Measurements from ENCODE around the gene KLF1.
"Not testable (repeated sequence)": the region's sequence is repeated elsewhere in the genome, so short reads cannot be mapped to it uniquely, and the experiment has no call there.

Gene KLF1

DNA sequence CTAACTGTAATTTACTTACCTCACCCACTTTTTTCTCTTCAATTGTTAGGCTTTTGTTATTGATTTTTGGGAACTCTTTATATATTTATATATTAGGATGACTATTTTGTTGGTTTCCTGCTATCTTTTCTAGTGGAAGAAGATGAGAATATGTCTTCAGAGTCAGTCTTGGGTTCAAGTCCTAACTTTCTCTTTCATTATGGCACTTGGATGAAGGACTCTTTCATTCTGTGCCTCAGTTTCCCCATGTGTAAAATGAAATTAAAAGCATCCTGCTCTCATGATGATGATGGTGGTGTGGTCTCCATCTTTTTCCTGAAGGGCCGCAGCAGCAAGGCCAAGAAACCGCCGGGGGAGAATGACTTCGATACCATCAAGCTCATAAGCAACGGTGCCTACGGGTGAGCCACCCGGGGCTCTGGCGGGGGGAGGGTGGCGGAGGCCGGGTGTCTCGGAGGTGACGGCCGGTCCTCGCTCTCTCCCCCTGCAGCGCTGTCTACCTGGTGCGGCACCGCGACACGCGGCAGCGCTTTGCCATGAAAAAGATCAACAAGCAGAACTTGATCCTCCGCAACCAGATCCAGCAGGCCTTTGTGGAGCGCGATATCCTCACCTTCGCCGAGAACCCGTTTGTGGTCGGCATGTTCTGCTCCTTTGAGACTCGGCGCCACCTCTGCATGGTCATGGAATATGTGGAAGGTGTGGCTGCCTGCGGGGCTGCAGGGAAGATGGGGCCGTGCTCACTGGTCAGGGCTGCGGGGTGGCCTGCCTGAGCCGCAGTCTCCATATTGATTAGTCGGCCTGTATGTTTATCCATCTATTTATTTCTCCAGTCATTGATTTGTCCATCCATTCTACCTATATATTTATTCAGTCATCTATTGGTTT is 28.7 kb downstream of the KLF1 start:
- H3K27me3 ChIP-seq (replicated peaks) = no peaks in the 10 kb centered on the region
- H3K27ac ChIP-seq = no peak overlapping the region
- TF ChIP-seq, protein P1, sequence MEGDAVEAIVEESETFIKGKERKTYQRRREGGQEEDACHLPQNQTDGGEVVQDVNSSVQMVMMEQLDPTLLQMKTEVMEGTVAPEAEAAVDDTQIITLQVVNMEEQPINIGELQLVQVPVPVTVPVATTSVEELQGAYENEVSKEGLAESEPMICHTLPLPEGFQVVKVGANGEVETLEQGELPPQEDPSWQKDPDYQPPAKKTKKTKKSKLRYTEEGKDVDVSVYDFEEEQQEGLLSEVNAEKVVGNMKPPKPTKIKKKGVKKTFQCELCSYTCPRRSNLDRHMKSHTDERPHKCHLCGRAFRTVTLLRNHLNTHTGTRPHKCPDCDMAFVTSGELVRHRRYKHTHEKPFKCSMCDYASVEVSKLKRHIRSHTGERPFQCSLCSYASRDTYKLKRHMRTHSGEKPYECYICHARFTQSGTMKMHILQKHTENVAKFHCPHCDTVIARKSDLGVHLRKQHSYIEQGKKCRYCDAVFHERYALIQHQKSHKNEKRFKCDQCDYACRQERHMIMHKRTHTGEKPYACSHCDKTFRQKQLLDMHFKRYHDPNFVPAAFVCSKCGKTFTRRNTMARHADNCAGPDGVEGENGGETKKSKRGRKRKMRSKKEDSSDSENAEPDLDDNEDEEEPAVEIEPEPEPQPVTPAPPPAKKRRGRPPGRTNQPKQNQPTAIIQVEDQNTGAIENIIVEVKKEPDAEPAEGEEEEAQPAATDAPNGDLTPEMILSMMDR (IDR thresholded peaks at IDR 0.05; ENCODE audit: low read depth, low read length, missing control alignments) = no peak
- H3K36me3 ChIP-seq (replicated peaks) = no peaks in the 10 kb centered on the region
- in situ Hi-C loops (cut with HindIII; ENCODE audit: low pct_ligation_motif_present, low sequenced_read_pairs) = no loop called here
- no peak for DNase-seq
- H3K4me3 ChIP-seq (ENCODE audit: low read depth, low read length) = no peak overlapping the region

GRCh38 chr19:12856653-12857052 is 30.3 kb downstream of the KLF1 start:
- TF ChIP-seq, protein P1 (IDR thresholded peaks at IDR 0.05; ENCODE audit: low read depth, low read length, missing control alignments) = no peak
- Histone ChIP-seq H3K4me3 (ENCODE audit: low read depth, low read length) (no peak overlapping the region), H3K36me3 (replicated peaks) (no peaks in the 10 kb centered on the region), H3K27me3 (replicated peaks) (no peaks in the 10 kb centered on the region), H3K27ac (no peak overlapping the region)
- in situ Hi-C loops (cut with HindIII; ENCODE audit: low pct_ligation_motif_present, low sequenced_read_pairs) = no loop called here
- DNase-seq = no peak

- H3K4me3 ChIP-seq (ENCODE audit: low read depth, low read length) = peak overlapping the region; percentile 24
- no peaks in the 10 kb centered on the region for H3K36me3 ChIP-seq (replicated peaks)
- no peaks in the 10 kb centered on the region for H3K27me3 ChIP-seq (replicated peaks)
- DNase-seq = peak; percentile 63
- no peak overlapping the region for H3K27ac ChIP-seq
- TF ChIP-seq, protein P1 (IDR thresholded peaks at IDR 0.05; ENCODE audit: low read depth, low read length, missing control alignments) = peak; percentile 72
- in situ Hi-C loops (cut with HindIII; ENCODE audit: low pct_ligation_motif_present, low sequenced_read_pairs) = no loop called here
Observed at GRCh38 chr19:12847159-12848139, 39.6 kb downstream of the KLF1 start.

- H3K27me3 ChIP-seq (replicated peaks); H3K4me3 ChIP-seq (ENCODE audit: low read depth, low read length); H3K27ac ChIP-seq; H3K36me3 ChIP-seq (replicated peaks); in situ Hi-C loops (cut with HindIII; ENCODE audit: low pct_ligation_motif_present, low sequenced_read_pairs); DNase-seq: not testable (repeated sequence)
Observed at GRCh38 chr19:12846613-12847012, 40.4 kb downstream of the KLF1 start.

GRCh38 chr19:12843999-12844732 is 42.8 kb downstream of the KLF1 start:
- Histone ChIP-seq H3K27ac (no peak overlapping the region), H3K27me3 (replicated peaks) (peaks cover 14% of the 10 kb centered on the region), H3K36me3 (replicated peaks) (no peaks in the 10 kb centered on the region), H3K4me3 (ENCODE audit: low read depth, low read length) (no peak overlapping the region)
- no peak for DNase-seq
- in situ Hi-C loops (cut with HindIII; ENCODE audit: low pct_ligation_motif_present, low sequenced_read_pairs) = no loop called here
- TF ChIP-seq, protein P1 (IDR thresholded peaks at IDR 0.05; ENCODE audit: low read depth, low read length, missing control alignments) = no peak
